Vagina (tissue), 2 donors: ENCODE results near the gene NELL1. TPM values are rescaled to one million over a fixed set of nuclear protein-coding genes. Genes with fewer than 3 reads are reported as not detected.

Source experiments
- DNase-seq, 2 donors: peaks; one replicate each; pipeline ENCODE4 v3.0.0-alpha.2; 2017; ENCODE audit errors: extremely low spot score in 2 of 2
- H3K27ac ChIP-seq: fragments of 200-600 bp; sonication (generic); one replicate; pipeline ENCODE4 v1.5.1; 2019
- H3K27me3 ChIP-seq: fragments of 200-600 bp; sonication (generic); one replicate; pipeline ENCODE4 v1.5.1; 2019
- H3K36me3 ChIP-seq, 2 donors: fragments of 200-600 bp; sonication (generic); one replicate each; pipeline ENCODE4 v1.5.1; 2017 to 2019
- H3K4me1 ChIP-seq: fragments of 200-600 bp; sonication (generic); one replicate; pipeline ENCODE4 v1.5.1; 2019
- H3K4me3 ChIP-seq, 2 donors: fragments of 200-600 bp; sonication (generic); 1 replicate in 1 of 2; 2 replicates in 1 of 2; pipeline ENCODE4 v1.5.1; 2016 to 2019
- H3K9me3 ChIP-seq: fragments of 200-600 bp; sonication (generic); one replicate; pipeline ENCODE4 v1.5.1; 2019
- CTCF ChIP-seq, 3 experiments: fragments of 450-650 bp in 2 of 3; fragments of 200-600 bp in 1 of 3; sonication (generic) in 1 of 3; IDR thresholded peaks; one replicate each; pipeline ENCODE4 v1.5.1; 2017 to 2019; ENCODE audit warnings: antibody characterized with exemption in 3 of 3, mild to moderate bottlenecking in 2 of 3, moderate library complexity in 2 of 3
- POLR2A ChIP-seq, 2 donors: fragments of 450-650 bp; IDR thresholded peaks; one replicate each; pipeline ENCODE4 v1.6.1; 2017; ENCODE audit warnings: antibody characterized with exemption in 2 of 2, mild to moderate bottlenecking in 2 of 2, moderate library complexity in 2 of 2
- POLR2AphosphoS5 ChIP-seq, 2 donors: sonication (generic); formaldehyde crosslinking; IDR thresholded peaks; one replicate each; pipeline ENCODE4 v1.9.0; 2017; ENCODE audit warnings: antibody characterized with exemption in 2 of 2, mild to moderate bottlenecking in 2 of 2, low read depth in 1 of 2; ENCODE audit not compliant: insufficient read depth in 1 of 2
- intact Hi-C: fragments of 100-400 bp; cut with DNase I; formaldehyde crosslinking; loops from one replicate; pipeline ENCODE4 v1.15.1; 2023
- total RNA-seq: library from RNA; depleted of rRNA; stranded (reverse); fragments of >200 nt; gene quantifications from one replicate; pipeline ENCODE4 v1.2.3, GENCODE V29; 2016

The NELL1 gene
- total RNA-seq, 1 donor from 2014 or later = 0.49 TPM

- Histone ChIP-seq H3K4me1 (no peaks in the 10 kb centered on the region), H3K9me3 (no peaks in the 10 kb centered on the region), H3K4me3 (no peak overlapping the region), H3K27ac (no peak overlapping the region), H3K36me3 (no peaks in the 10 kb centered on the region), H3K27me3 (no peaks in the 10 kb centered on the region)
- TF ChIP-seq CTCF (IDR thresholded peaks at IDR 0.05) (no peak), POLR2AphosphoS5 (IDR thresholded peaks at IDR 0.05; ENCODE audit: insufficient read depth in 1 of 2, low read depth in 1 of 2) (no peak), POLR2A (IDR thresholded peaks at IDR 0.05) (no peak)
- no peak for DNase-seq
- intact Hi-C loops = no loop called here
These were observed 151.7 kb downstream of the NELL1 start for GRCh38 chr11:20821046-20821445.

GRCh38 chr11:20821470-20821869, 152.1 kb downstream of the NELL1 start:
- no peaks in the 10 kb centered on the region for H3K36me3 ChIP-seq
- intact Hi-C loops = no loop called here
- no peaks in the 10 kb centered on the region for H3K4me1 ChIP-seq
- no peak for DNase-seq
- no peak for TF ChIP-seq POLR2A (IDR thresholded peaks at IDR 0.05)
- no peak for TF ChIP-seq POLR2AphosphoS5 (IDR thresholded peaks at IDR 0.05; ENCODE audit: insufficient read depth in 1 of 2, low read depth in 1 of 2)
- TF ChIP-seq CTCF (IDR thresholded peaks at IDR 0.05) = no peak
- H3K9me3 ChIP-seq = no peaks in the 10 kb centered on the region
- no peak overlapping the region for H3K4me3 ChIP-seq
- H3K27ac ChIP-seq = no peak overlapping the region
- H3K27me3 ChIP-seq = no peaks in the 10 kb centered on the region

GRCh38 chr11:20824773-20825172, 155.4 kb downstream of the NELL1 start:
- intact Hi-C loops = no loop called here
- no peaks in the 10 kb centered on the region for H3K9me3 ChIP-seq
- TF ChIP-seq POLR2AphosphoS5 (IDR thresholded peaks at IDR 0.05; ENCODE audit: insufficient read depth in 1 of 2, low read depth in 1 of 2) (no peak), CTCF (IDR thresholded peaks at IDR 0.05) (no peak), POLR2A (IDR thresholded peaks at IDR 0.05) (no peak)

DNA sequence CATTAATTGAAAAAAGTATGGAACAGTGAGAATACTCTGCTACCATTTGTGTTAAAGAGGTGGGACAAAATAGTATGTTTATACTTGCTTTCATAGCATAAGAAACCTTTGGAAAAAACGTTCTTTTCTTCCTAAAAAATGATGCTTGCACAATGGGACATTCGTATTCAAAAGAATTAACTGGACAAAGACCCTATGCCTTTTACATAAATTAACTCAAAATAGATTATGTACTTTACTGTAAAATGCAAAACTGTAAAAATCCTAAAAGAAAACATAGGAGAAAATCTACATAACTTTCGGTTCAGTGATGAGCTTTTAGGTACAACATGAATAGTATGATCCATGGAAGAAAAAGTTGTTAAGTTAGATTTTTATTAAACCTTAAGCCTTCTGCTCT, 166.2 kb downstream of the NELL1 start:
- intact Hi-C loops = no loop called here
- H3K27ac ChIP-seq = no peak overlapping the region
- TF ChIP-seq CTCF (IDR thresholded peaks at IDR 0.05) (no peak), POLR2A (IDR thresholded peaks at IDR 0.05) (no peak), POLR2AphosphoS5 (IDR thresholded peaks at IDR 0.05; ENCODE audit: insufficient read depth in 1 of 2, low read depth in 1 of 2) (no peak)
- no peaks in the 10 kb centered on the region for H3K4me1 ChIP-seq
- H3K27me3 ChIP-seq = no peaks in the 10 kb centered on the region
- H3K36me3 ChIP-seq = no peaks in the 10 kb centered on the region
- H3K9me3 ChIP-seq = no peaks in the 10 kb centered on the region
- no peak for DNase-seq
- H3K4me3 ChIP-seq = no peak overlapping the region

More at GRCh38 chr11:20824773-20825172, 155.4 kb downstream of the NELL1 start:
- Histone ChIP-seq H3K4me3 (no peak overlapping the region), H3K27me3 (no peaks in the 10 kb centered on the region), H3K4me1 (no peaks in the 10 kb centered on the region), H3K27ac (no peak overlapping the region), H3K36me3 (no peaks in the 10 kb centered on the region)
- DNase-seq = no peak

GRCh38 chr11:20839231-20839630, 169.8 kb downstream of the NELL1 start:
- no peak overlapping the region for H3K4me3 ChIP-seq
- no peak for DNase-seq
- H3K9me3 ChIP-seq = no peaks in the 10 kb centered on the region
- TF ChIP-seq POLR2AphosphoS5 (IDR thresholded peaks at IDR 0.05; ENCODE audit: insufficient read depth in 1 of 2, low read depth in 1 of 2) = no peak
- TF ChIP-seq POLR2A (IDR thresholded peaks at IDR 0.05) = no peak
- no peak for TF ChIP-seq CTCF (IDR thresholded peaks at IDR 0.05)
- intact Hi-C loops = no loop called here
- H3K27me3 ChIP-seq = no peaks in the 10 kb centered on the region
- H3K27ac ChIP-seq = no peak overlapping the region
- H3K36me3 ChIP-seq = no peaks in the 10 kb centered on the region
- no peaks in the 10 kb centered on the region for H3K4me1 ChIP-seq
